A673 (cell line): Measurements from ENCODE around the gene HYAL3.

Experiments used
- CTCF ChIP-seq: fragments of 300-800, 200-600 bp; sonication (generic); conservative IDR thresholded peaks from 2 replicates; pipeline ENCODE4 v1.5.1; 2017; ENCODE audit warnings: low read depth, mild to moderate bottlenecking, antibody characterized with exemption, low read length, moderate library complexity, mixed read lengths
- EZH2 ChIP-seq: fragments of 200-600 bp; sonication (generic); IDR thresholded peaks from 2 replicates; pipeline ENCODE4 v1.6.1; 2017; ENCODE audit warnings: borderline replicate concordance, low read depth, mild to moderate bottlenecking, mixed read lengths, antibody characterized with exemption, low read length; ENCODE audit not compliant: poor library complexity, severe bottlenecking

GRCh38 chr3:50278123-50278879 lies 20.9 kb downstream of the HYAL3 start:
- TF ChIP-seq CTCF = no peak
- TF ChIP-seq EZH2 = no peak
